EL (cell line): Measurements from ENCODE around the gene NEDD9.
A peak's percentile ranks its signal among the peaks of the same experiment; 100 is the strongest.

Experiments
- DNase-seq: peaks from one replicate; pipeline ENCODE4 v3.0.0-alpha.2; 2016

The NEDD9 gene

DNA sequence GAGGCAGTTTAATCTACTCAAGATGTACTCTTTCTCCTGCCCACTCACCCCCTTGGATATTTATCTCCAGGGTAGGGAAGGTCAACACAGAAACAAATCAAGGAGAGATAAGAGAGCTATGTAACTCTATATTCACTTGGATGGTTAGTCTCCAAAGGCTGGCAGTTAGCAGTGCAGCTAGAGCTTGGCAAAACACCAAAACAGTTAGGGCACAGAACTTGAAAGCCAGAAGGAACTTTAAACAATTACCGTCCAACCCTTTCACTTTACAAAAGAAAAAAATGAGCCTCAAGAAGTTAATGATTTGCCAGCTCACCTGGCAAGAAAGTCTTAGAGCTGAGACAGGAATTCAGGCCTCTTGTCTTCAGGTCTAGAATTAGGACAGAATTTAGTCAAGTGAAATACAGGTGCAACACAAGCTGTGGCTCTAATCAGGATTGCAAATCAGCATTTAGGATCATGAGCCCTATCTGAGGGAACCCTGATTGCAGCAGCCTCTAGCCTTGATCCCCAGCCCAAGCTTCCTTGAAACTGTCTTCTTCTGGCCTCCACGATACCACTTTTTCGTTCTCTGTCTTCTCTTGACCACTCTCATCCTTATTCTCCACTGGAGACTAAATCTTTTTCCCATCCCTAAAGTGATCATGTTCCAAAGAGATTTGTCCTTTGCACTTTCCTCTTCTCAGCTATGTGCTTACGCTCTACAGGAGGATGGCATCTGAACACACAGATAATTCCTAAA, 14.9 kb downstream of the NEDD9 start:
- DNase-seq = no peak

DNA sequence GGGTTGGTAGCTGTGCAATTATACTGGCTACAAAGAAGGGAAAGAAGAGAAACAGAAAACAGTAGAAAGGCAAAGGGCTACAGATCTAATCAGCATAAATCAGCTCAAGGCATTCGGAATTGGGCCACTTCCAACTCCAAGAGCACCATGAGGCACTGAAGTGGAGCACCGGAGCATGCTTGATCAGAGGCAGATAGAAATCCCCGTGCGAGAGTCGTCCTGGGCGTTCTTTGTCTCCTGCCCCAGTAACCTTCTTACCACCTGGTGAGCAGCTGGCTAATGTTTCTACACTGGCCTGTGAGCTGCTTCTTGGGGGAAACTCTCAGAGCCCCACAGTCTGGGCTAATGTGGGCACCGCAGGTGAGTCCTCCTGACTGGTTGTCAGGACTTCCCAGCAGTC, 16.7 kb downstream of the NEDD9 start:
- DNase-seq = no peak

DNA sequence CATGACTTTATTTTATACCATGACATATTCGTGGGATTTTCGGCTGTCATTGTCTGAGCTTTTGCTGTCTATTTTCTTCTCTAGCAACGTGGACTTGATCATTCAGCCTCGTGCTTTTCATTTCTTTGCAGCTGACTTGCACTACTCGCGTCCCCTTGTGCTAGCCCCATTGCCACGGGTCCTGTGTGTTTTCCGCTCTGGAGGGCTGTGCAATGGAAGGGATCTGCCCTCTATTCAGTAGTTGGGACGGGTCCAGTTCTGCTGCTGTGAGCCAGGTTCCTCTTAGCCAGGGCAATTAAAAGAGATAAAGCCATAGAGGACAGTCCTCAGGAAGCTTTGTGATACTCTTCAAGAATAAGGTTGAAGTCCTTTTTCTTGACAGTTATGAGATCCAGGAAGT, 17.6 kb downstream of the NEDD9 start:
- DNase-seq = no peak

DNA sequence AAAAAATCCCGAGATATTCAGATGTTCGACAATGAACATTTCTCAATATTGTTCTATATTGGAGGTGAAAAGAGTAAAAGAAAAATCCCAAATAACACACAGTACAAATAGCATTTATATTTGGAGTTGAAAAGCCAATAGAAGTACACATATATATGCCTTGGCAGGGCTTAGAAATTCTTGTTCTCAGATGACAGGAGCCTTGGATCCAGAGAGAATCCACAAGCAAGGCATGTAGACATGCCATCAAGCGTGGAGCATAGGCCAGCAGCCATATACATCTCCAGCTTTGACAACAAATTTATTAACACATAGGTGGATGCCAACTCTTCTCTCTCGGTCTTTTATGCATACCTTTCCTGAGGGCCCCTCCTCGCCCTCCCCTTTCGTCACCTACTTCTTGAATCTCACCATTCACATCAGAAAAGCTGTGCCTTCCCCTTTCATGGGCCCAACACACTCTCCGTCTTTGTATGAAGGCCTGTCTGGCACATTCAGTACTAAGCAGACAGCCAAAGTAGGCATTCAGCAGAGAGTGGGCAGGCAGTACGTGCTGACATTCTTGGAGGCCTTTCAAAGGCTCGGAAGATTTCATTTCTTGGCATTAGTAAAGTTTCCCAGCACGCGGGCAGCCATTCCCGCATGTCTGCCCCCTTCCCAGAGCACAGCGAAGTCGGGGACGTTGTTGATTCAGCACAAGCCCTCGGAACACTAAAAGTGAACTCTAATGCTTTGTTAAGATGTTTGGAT, 18.2 kb downstream of the NEDD9 start:
- DNase-seq = no peak

DNA sequence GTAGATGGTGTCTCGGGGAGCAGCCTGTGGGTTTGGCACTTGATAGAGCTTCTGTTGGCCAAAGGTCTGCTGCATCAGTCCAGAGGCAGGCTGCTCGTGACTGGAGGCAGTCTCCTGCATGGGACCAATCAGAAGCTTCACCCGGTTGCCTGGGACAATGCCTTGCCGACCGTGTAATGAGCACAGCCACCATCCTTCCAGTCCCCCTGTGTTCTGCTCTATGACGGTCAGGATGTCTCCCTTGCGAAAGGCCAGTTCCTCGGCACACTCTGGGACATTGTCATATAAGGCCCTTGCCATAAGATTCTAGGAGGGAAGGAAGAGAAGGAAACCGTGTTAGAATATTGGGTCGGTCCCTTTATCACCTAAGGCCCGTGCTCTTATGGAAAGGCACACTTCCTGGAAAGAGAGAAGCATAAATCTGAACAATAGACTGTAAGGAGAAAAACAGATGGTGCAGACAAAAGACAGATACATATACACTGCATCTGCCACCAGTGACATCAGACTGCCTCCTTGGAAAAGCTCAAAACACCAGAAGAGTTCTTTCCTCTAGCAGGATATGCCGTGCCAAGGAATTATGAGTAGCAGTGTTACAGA, 18.9 kb downstream of the NEDD9 start:
- no peak for DNase-seq

DNA sequence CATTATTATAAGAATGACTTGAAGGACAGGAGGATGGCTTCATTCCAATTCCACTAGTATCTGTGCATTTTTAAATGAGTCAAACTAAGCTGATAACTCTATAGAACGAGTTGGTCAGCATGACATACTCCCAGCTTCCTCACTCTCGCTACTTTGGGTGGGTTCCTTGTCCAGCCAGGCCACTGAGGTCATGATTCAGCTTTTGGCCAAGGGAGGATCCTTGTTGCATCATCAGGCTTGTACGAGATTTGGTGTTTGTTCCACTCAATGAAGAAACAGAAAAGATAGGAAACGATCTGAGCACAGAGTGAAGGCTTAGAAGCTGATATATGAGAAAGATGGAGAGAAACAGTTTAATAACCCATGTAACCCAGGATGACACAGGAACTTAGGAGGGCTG, 19.8 kb downstream of the NEDD9 start:
- peak; percentile 96 for DNase-seq

DNA sequence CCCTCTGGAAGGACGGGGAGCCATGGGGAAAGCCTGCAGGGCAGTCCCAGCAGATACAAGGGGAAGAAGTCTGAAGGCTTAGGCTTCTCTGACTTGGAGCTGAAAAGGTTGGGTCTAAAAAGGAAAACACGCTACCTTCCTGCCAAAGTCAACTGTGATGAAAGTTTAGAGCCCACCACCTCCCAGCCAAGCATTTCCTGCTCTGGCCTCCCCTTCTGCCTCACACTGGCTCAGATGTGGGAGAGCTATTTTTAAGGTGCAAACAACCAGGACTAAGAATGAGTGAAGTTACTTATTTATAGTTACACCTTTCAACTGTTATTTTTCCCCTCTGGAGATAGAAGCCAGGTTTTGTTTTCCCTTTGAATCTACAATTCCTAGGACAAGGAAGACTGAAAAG, 21.2 kb downstream of the NEDD9 start:
- DNase-seq = no peak

DNA sequence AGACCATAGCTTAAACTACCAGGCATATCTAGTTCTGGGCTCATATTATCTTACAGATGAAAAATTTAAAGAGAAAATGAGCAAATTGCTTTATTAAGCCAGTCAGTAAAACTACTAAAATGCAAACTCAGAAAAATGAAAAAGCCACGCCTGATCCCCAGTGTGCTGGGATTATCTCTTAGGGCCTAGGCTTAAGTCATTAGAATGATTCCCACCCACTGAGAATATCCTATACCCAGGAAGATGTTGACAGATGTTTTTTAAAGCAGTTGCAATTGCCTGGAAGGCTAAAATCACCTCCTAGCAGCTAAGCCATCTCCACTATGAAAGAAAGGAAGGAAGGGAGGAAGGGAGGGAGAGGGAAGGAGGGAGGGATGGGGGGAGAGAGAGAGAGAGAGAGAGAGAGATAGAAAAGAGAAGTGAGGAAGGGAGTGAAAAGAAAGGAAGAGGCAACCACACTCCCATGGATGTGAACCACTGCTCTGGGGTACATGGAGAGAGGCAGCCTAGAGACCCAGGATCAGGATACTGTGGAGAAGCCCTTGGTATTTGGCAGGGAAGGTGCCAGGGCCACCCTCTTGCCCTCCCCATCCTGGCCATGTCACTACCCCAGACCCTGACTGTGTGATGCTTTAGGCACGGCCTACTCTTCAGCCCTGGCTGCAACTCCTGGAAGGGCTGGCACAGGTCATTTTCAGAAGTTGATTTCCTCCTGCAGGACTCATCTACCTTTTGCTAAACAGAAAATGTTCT, 21.9 kb downstream of the NEDD9 start:
- no peak for DNase-seq

DNA sequence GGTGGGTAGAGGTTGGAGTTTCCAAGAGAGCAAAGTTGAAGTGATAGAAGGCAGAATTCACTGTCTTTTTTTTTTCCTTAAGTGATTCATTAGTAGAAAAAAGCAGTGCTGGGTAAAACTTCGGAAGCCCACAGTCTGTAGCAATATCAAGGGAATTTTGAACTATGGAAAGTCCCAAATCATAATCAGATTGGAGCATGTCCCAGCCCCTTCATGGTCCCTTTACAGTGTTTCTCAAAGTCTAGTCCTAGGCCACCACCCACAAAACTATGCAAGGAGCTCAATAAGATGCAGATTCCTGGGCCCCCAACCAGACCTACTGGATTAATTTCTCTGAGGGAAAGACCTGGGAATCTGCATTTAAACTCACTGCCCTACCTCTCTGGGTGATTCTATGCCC, 22.6 kb downstream of the NEDD9 start:
- DNase-seq = peak; percentile 66

DNA sequence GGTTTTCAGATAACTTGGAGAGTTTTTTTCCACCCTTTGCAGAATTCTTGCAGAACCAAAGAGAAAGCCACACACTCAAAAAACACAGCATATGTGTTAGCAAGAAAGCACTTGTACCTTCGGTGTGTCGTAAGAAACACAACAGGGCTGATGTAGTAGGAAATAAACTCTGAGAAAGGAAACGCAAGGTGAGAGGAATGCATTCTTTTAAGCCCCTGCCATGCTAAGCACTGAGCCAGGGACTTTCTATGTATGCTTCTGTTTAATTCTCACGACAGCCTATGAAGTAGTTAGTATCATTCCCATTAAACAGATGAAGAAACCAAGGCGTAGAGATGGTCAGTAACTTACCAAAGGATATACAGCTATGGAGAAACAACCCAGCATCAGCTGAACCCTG, 23.1 kb downstream of the NEDD9 start:
- no peak for DNase-seq

DNA sequence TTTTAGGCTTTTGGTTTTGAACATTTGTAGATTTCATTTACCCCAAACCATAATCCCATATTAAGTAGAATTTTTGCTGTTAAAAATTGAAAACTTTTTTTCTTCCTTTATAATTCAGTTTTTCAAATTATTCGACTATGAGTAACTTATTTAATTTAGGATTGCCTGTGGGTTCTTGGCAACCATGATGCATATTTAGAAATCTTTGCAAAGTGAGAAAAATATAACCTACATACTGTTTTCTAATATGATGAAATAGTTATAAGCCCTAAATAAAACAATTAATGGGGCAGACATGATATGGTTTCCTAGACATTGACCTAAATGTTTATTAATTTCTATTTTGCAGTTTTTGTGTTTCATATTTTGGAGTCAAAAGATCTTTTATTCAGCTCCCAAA, 23.6 kb downstream of the NEDD9 start:
- no peak for DNase-seq

DNA sequence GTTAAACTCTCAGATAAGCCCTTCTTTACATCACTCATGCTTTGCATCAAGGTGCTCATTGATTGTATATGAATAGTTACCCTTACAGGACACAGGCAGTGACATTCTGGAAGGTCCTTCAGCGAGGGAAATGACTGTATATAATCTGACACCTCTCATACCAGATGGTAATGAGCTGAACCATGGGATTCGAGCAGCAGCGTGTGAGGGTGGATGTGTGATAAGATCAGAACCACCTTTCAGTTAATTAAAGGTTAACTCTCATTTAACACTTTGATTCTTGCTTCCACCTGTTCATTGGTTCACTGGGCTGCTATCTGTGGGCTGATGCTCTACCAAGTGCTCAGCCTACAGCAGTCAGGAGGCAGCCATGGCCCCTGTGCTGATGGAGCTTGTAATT, 24.2 kb downstream of the NEDD9 start:
- DNase-seq = no peak

DNA sequence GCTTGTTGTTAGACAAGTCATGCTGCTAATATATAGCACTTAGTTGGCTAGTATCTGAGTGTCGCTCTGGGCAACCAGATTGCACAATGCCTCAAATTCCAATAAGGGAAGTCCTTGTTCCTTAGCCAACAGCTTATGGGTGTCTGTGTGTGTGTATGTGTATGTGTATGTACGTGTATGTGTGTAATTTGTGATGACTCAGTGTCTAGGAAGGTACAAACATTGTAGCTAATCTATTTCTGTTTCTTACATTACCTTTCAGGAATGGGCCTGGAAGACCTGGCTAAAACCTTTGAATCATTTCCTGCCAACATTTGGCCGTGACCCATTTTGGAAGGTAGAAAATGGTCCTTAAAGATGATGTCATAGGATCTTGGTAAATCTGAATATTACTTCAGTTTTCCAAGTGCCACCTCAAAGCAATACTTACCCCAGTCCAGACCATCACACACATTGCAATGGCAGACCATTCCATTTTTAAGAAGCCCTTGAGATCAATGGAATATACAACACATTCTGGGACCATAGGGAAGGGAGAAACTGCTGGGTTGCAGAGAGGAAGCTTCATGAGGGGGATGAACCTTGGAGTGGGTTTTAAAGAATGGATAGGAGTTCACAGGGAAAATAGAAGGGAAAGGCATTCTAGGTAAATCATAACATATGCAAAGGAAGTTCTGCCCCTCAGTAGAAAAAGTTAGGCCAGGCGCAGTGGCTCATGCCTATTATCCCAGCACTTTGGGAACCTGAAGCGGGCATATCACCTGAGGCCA, 25.1 kb downstream of the NEDD9 start:
- DNase-seq = peak; percentile 97

DNA sequence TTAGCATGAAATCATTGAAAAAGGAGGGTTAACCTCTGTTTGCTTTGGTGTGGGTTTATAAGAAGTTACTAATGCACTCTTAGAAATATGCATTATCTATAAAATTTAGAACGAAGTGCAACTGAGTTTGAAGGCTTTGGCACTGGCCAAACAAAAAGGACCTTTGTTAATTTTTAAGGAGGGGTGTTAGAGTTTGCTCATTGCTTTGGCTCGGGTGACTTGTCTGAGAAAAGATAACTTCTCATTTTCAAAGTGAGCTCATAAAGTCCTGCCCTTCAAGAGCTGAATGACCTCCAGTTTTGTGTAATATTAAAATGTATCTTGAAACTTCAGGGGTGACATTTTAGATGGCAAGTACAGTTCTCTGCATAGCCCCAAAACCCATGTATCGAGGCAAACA, 25.9 kb downstream of the NEDD9 start:
- no peak for DNase-seq

DNA sequence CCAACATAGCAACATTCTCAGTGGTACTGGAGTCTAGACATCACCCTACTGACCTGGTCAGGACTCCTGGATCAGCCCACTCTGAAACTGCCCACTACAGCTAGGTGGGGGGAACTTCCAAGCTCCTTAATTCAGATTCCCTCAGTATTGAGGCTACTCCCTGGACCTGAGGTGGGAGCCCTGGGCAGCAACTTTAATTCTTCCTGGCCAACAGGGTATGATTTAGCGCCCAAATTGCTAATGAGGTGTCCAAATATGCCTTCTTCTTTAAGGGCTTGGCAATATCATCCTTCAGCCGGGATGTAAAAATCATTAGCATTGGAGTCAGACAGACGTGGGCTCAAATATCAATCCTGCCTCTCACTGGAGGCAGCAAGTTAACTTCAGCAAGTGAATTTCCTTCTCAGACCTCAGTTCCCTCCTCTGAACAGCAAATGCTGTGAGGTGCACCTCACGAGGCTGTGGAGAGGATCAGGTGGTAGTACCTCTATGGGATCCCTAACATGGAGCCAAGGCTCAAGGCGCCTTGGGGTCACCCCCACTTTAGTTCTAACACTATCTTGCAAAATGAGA, 27.6 kb downstream of the NEDD9 start:
- DNase-seq = no peak

DNA sequence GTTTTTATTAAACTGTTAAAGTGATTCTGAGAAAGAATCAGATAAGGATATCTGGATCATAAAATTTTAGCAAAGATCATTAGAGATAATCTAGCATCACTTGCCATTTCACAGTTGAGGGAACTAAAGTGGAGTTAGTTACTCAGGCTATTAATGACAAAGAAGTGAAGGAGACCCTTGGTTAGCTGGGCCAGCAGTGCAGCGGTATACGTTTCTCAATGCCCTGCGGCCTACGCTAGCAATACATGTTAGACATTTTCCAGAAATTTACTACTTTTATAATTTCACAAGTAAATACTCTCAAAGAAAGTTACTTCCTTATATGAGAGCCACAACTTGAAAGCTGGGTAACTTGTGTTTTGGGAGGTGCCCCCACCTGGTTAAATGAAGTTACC, 28.5 kb downstream of the NEDD9 start:
- DNase-seq = no peak

DNA sequence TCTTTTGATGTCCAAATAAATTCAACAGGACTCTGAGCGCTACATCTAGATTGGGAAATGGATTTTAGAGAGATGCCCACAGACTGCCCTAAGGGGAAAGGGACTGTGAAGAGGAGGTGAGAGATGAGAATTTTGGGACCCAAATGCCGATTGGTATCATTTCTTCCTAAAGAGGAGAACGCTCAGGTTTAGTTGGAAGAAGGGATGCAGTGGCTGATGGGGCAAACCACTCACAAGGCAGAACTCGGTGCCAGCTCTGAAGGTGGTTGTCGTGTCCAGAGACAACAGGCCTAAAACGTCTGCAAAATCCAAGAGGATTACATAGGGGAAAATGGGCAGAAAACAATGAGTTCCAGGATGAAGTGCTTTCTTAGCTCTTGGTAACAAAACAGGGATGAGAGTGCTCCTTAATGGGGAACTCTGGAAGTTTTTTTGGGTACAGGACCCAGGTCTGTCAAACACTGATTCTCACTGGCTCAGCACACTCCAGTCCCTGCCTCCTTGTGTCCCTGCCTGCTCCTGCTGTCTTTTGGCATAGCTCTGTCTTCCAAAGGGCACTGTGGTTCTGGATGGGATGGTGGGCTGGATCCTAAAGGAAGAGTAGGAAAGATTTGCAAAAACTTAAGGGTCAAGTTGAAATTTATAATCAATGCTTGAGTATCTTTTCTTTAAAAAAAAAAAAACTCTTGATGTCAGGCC, 29.0 kb downstream of the NEDD9 start:
- no peak for DNase-seq

DNA sequence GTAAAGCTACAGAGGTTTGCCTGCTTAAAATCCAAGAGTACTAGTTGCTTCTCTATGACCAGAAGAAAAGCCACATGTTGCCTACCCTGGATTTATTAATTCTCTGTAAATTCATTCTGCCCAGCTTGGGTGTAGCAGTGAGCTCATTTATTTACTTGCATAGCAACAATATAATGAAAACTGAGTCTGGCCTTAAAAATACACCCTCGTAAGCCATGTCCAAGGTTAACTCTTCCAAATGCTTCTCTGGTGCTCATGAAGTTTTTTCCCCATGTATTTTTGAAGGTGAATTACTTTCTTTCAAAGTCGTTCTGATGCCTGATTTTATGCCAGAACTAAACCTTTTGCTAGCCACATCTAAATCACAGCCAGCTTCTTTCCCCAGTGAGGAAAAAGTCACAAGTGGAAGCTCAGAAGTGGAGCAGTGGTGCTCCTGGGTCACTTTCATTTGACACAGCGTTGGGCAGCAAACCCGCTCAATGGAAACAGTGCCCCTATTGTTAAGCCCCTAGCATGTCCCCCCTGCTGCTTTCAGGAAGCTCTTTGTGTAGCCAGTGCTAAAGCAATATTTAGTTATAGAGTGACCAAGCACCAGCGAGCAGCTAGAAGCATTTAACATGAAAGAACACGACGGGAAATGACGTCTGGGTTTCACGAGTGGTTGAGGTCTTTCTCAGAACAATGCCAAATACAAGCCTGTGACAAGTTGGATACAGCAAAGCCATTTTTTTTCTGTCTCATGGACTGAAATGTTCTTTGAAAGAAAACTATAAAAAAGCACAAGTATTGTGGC, 29.8 kb downstream of the NEDD9 start:
- DNase-seq = no peak

DNA sequence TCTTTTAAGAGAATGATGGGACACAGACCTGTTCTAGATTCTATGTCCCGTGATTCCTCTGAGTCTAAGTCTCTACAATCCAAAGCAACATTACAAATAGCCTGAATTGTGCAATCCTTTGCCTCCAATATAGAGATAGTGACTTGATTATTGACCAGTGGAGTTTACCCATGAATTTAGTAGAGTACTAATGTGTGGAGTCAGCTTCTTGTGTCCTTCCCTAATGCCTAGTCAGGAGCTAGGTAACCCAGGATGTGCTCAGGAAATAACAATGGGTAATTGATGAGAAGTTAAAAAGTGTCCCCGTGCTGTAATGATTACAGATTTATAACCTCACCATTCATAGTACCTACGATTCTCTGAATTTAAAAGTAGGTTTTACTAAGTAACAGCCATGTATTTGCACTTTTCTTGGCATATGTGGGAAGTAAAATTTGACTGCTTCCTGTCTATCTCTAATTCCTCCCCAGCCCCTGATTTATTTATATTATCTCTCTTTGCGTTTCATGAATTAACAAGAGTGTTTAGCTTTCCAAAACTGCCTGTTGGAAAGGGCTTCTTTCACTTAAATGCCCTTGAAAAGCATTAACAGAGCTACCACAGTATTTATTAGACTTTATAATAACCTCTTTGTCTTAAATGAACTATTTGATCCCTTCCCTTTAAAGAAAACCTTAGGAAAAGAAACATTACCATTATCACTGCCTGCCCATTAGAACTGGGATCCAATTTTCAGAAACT, 30.5 kb downstream of the NEDD9 start:
- DNase-seq = no peak

DNA sequence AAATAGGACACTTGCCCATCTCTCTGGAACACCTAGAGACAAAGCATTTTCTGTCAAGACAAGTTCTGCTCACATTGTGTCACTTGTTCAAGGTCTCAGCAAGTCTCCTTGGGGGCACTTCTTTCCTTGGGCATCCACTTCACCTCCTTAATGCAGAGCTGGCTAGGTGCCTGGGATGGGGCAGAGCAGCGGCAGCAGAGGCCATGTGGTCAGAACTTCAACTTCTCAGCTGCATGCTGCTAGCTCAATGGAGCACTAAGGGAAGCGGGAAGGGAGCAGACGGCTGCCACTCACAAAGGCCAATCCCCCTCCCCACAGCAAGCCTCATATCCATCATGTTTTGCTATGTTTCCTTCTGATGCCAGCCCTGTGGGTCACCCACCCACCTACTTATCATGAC, 31.5 kb downstream of the NEDD9 start:
- DNase-seq = no peak
